DOHH2 (cell line): ENCODE measurements around the gene ATP10B.

ENCODE experiments used
- H3F3A ChIP-seq: fragments of 200-600 bp; sonication (generic), shearing (Covaris generic); 2 replicates; pipeline ENCODE4 v1.6.0; 2016; ENCODE audit warnings: antibody characterized with exemption, mild to moderate bottlenecking; ENCODE audit not compliant: control insufficient read depth, insufficient read depth
- H3K27ac ChIP-seq: fragments of 200-600 bp; sonication (generic); 2 replicates; pipeline ENCODE4 v1.5.1; 2014; ENCODE audit warnings: low read depth, mild to moderate bottlenecking, low read length, moderate library complexity
- H3K27me3 ChIP-seq: fragments of 200-600 bp; sonication (generic); 2 replicates; pipeline ENCODE4 v1.6.1; 2014; ENCODE audit warnings: mild to moderate bottlenecking, low read length, mixed read lengths; ENCODE audit not compliant: control insufficient read depth
- H3K36me3 ChIP-seq: fragments of 200-600 bp; sonication (generic); 2 replicates; pipeline ENCODE4 v1.6.1; 2014; ENCODE audit warnings: mild to moderate bottlenecking, low read length, moderate library complexity, mixed read lengths; ENCODE audit not compliant: control insufficient read depth
- H3K4me1 ChIP-seq: fragments of 200-600 bp; sonication (generic); 2 replicates; pipeline ENCODE4 v1.6.1; 2014; ENCODE audit warnings: mild to moderate bottlenecking, low read length, mixed read lengths; ENCODE audit not compliant: control insufficient read depth
- H3K4me2 ChIP-seq: fragments of 200-600 bp; sonication (generic); 2 replicates; pipeline ENCODE4 v1.6.0; 2014; ENCODE audit warnings: mild to moderate bottlenecking, low read length, moderate library complexity
- H3K4me3 ChIP-seq: fragments of 200-600 bp; sonication (generic); 2 replicates; pipeline ENCODE4 v1.5.1; 2014; ENCODE audit warnings: mild to moderate bottlenecking, low read length, mixed read lengths
- H3K79me2 ChIP-seq: fragments of 200-600 bp; sonication (generic); 2 replicates; pipeline ENCODE4 v1.6.1; 2014; ENCODE audit warnings: mild to moderate bottlenecking, low read length, mixed read lengths; ENCODE audit not compliant: control insufficient read depth
- H3K9me2 ChIP-seq: fragments of 200-600 bp; sonication (generic); replicated peaks from 2 replicates; pipeline ENCODE4 v1.6.1; 2014; ENCODE audit warnings: mild to moderate bottlenecking, low read length, mixed read lengths; ENCODE audit not compliant: control insufficient read depth
- H3K9me3 ChIP-seq: fragments of 200-600 bp; sonication (generic); 2 replicates; pipeline ENCODE4 v1.6.1; 2014; ENCODE audit warnings: antibody characterized with exemption, low read length, mixed read lengths; ENCODE audit not compliant: control insufficient read depth, insufficient read depth
- H4K20me1 ChIP-seq: fragments of 200-600 bp; sonication (generic); 2 replicates; pipeline ENCODE4 v1.6.0; 2014; ENCODE audit warnings: low read depth, mild to moderate bottlenecking, antibody characterized with exemption, low read length, moderate library complexity; ENCODE audit not compliant: control insufficient read depth, insufficient read depth
- CTCF ChIP-seq: fragments of 200-600 bp; sonication (generic); IDR thresholded peaks from one replicate; pipeline ENCODE4 v1.5.1; 2014; ENCODE audit warnings: antibody characterized with exemption, mild to moderate bottlenecking, low read depth, low read length; ENCODE audit not compliant: poor library complexity, severe bottlenecking
- EZH2phosphoT487 ChIP-seq: fragments of 200-600 bp; sonication (generic); IDR thresholded peaks from 2 replicates; pipeline ENCODE4 v1.6.1; 2017; ENCODE audit warnings: borderline replicate concordance, mild to moderate bottlenecking, antibody characterized with exemption, low read length, moderate library complexity, mixed read lengths

Gene ATP10B

GRCh38 chr5:160620401-160620800, 231.6 kb downstream of the ATP10B start:
- no peaks in the 10 kb centered on the region for H3K9me3 ChIP-seq
- no peak for TF ChIP-seq EZH2phosphoT487
- TF ChIP-seq CTCF: no peak
- H4K20me1 ChIP-seq: no peaks in the 10 kb centered on the region
- H3K27ac ChIP-seq: no peak overlapping the region
- H3K4me3 ChIP-seq: no peak overlapping the region
- H3K79me2 ChIP-seq: no peaks in the 10 kb centered on the region
- no peaks in the 10 kb centered on the region for H3F3A ChIP-seq
- no peaks in the 10 kb centered on the region for H3K9me2 ChIP-seq
- no peaks in the 10 kb centered on the region for H3K36me3 ChIP-seq
- no peaks in the 10 kb centered on the region for H3K4me1 ChIP-seq
- H3K4me2 ChIP-seq: no peak overlapping the region
- H3K27me3 ChIP-seq: 0 out of 2 replicates have a peak, but pooled peaks cover 3% of the 10 kb centered on the region

DNA sequence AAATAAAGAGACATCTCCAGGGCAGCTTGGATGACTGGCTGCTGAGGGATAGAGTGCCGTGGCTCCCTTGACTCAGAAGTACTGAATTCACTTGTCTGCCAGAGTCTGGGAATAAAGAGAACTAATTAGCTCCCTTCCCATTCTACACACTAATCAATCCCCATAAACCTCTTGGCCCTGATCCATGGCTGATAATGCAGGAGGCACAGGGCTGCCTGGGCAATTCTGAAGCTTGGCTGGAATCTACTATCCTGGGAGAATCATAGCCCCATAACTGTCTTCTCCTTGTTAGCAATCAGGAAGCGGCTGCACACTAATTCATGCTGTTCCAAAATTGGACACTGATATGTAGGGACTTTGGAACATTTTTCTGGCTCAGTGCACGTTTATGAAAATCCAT, 232.6 kb downstream of the ATP10B start:
- H3K4me3 ChIP-seq: no peak overlapping the region
- H3K4me2 ChIP-seq: no peak overlapping the region
- no peaks in the 10 kb centered on the region for H4K20me1 ChIP-seq
- H3K79me2 ChIP-seq: no peaks in the 10 kb centered on the region
- H3K9me3 ChIP-seq: no peaks in the 10 kb centered on the region
- H3K36me3 ChIP-seq: no peaks in the 10 kb centered on the region
- TF ChIP-seq EZH2phosphoT487 (no peak), CTCF (no peak)
- H3K9me2 ChIP-seq: no peaks in the 10 kb centered on the region
- no peaks in the 10 kb centered on the region for H3K4me1 ChIP-seq
- H3K27me3 ChIP-seq: 0 out of 2 replicates have a peak, but pooled peaks cover 3% of the 10 kb centered on the region
- H3K27ac ChIP-seq: no peak overlapping the region
- no peaks in the 10 kb centered on the region for H3F3A ChIP-seq

GRCh38 chr5:160618286-160618685, 233.7 kb downstream of the ATP10B start:
- Histone ChIP-seq H3K4me1 (no peaks in the 10 kb centered on the region), H3K9me2 (no peaks in the 10 kb centered on the region), H3K27ac (no peak overlapping the region), H3K4me3 (no peak overlapping the region), H3K79me2 (no peaks in the 10 kb centered on the region), H3K36me3 (no peaks in the 10 kb centered on the region), H3K9me3 (no peaks in the 10 kb centered on the region), H4K20me1 (no peaks in the 10 kb centered on the region), H3F3A (no peaks in the 10 kb centered on the region), H3K27me3 (no peaks in the 10 kb centered on the region), H3K4me2 (no peak overlapping the region)
- TF ChIP-seq EZH2phosphoT487: no peak
- no peak for TF ChIP-seq CTCF
